Amygdala (tissue), 56 donors: ENCODE results near the gene SORD.
"Not testable (repeated sequence)": the region's sequence is repeated elsewhere in the genome, so short reads cannot be mapped to it uniquely, and the experiment has no call there.

ENCODE experiments used
- DNase-seq, 56 donors: peaks; one replicate each; lab custom pipeline; 2025; lab: John Stamatoyannopoulos, UW

SORD gene

GRCh38 chr15:45058690-45059675 lies 36.0 kb downstream of the SORD start:
- DNase-seq: not testable (repeated sequence)

DNA sequence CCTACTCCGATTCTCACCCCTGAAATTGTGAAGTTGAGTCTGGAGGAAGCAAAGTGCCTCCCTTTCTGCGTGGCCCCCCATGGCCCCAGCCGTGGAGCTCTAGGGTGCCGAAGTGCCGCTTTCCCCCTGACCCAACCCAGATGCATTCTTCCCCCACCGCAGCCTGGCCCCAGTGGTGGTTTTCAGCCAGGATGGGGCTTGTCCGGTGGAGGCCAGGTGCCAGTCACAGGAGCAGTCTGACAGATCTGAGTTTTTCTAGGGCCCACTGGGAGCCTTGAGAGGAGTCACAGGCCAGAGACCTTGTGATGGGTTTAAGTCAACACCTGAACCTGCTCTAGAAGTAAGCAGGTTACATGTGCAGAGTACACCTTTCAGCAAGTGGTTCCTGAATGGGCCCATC lies 39.3 kb downstream of the SORD start:
- DNase-seq: not testable (repeated sequence)

GRCh38 chr15:45064386-45064785 lies 41.4 kb downstream of the SORD start:
- DNase-seq: no peak

DNA sequence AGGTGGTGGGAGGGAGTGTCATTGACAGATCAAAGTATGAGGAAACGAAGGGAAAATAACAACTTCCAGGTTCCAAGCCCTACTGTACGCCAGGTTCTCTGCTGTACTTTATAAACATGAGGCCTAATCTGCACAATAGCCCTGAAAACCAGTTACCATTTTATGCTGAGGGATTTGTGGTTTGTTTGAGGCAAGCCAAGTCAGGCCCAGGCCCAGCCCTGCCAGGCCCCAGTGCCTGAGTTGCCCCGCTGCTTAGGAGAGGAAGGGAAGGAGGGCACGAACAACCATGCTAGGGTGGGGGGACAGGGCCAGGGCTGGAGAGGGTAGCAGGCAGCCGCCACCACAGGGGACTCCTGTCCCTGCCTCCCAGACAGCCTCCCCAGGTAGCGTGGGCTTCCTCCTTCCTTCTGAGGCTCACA lies 47.0 kb downstream of the SORD start:
- DNase-seq: not testable (repeated sequence)

DNA sequence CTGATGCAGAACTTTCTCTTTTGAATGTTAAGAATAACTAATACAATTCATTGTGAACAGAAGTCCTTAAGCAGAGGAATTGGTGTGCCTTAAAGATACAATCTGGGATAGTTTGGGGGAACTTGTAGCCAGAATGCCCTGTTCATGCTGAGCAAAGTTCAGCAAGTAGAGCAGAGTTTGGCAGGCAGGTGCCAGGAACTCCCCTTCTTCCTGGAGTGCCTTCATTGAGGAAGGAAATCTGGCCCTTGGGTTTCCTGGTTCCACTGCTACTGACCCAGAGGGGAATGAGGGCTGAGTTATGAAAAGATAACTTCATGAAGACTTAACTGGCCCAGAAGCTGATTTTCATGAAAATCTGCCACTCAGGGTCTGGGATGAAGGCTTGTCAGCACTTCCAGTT lies 50.6 kb downstream of the SORD start:
- not testable (repeated sequence) for DNase-seq

GRCh38 chr15:45075440-45076320 lies 52.7 kb downstream of the SORD start:
- DNase-seq: not testable (repeated sequence)

DNA sequence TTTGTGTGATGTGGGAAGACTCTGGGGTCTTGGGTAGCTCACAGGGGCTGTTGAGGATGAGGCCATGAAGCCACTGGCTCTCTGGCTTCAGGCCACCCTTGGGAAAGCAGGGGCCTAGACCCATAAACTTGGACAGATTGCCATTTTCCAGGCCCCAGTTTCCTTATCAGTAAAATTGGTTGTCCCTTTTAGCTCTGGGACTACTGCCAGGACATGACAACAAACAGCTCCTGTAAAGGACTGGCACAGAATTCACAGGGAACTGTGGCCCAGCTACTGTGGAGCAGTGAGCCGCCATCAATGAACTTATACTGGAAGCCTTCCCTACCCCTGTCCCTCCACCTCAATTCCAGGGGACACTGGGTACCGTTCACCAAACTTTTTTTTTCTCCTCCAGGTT lies 54.4 kb downstream of the SORD start:
- not testable (repeated sequence) for DNase-seq

GRCh38 chr15:45079201-45079600 lies 56.2 kb downstream of the SORD start:
- not testable (repeated sequence) for DNase-seq

- not testable (repeated sequence) for DNase-seq
These were observed 56.7 kb downstream of the SORD start for GRCh38 chr15:45079628-45080246.

DNA sequence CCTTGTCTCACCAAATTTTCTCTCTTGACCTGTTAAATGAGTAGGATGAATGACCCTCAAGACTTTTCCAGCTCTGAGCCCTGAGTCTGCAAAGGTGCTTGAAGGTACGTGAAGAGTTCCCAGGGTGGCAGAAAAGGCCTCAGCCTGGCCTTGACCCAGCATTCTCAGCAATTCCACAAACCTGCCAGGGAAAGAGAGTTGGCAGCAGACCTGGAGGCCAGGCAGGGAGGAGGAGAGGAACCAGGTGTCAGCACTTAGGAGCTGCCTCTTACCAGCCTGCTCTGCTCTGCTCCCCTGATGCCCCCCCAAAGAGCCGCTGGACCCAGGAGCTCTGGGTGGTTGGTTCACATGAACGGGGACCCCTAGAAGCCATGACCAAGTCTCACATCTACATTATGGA lies 57.6 kb downstream of the SORD start:
- not testable (repeated sequence) for DNase-seq

GRCh38 chr15:45082412-45082811 lies 59.4 kb downstream of the SORD start:
- not testable (repeated sequence) for DNase-seq

GRCh38 chr15:45083223-45083622 lies 60.2 kb downstream of the SORD start:
- no peak for DNase-seq

- no peak for DNase-seq
These were observed 61.2 kb downstream of the SORD start for GRCh38 chr15:45084163-45084562.

GRCh38 chr15:45087513-45087912 lies 64.5 kb downstream of the SORD start:
- DNase-seq: no peak

- DNase-seq: no peak
These were observed 66.1 kb downstream of the SORD start for GRCh38 chr15:45088801-45089711.

GRCh38 chr15:45089712-45090373 lies 66.8 kb downstream of the SORD start:
- no peak for DNase-seq

GRCh38 chr15:45091161-45091560 lies 68.2 kb downstream of the SORD start:
- no peak for DNase-seq

DNA sequence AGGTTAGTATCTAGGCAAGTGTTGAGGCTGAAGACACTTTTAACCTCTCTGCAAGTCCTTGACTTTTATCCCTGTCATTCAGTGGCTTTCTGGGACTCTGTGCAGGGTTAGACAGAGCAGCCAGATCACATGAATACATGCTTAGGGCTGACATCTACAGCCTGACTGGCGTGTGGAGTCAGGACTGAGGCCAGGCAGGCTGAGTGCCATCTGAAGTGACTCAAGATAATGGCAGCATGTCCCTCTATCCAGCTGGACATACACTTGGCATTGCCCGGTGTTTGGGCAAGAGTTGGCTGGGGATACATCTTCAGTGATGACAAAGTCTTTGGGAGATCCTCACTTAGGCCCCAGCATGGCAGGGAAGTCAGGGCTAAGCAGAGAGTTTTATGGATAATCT lies 68.6 kb downstream of the SORD start:
- no peak for DNase-seq

DNA sequence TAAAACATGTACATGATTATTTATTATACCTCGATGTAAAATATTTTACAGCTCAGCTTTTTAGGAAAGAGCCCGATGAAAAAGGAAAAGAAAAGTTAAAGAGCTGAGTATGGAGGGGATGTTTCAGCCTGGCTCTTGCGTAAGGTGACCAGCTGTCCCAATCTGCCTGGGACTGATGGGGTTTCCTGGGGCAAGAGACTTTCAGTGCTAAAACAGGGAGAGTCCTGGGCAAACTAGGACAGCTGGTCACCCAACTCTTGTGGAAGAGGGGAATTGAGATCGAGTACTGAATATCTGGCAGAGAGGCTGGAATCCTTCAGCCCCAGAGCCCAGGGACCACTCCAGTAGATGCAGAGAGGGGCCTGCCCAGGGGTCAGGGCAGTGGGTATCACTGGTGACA lies 70.0 kb downstream of the SORD start:
- no peak for DNase-seq
